ENCODE measurements around the gene PTPDC1. TPM values are rescaled to one million over a fixed set of nuclear protein-coding genes. Genes with fewer than 3 reads are reported as not detected.

Gene PTPDC1
- total RNA-seq, 1 donor from 2014 or later: 4.6 TPM

DNA sequence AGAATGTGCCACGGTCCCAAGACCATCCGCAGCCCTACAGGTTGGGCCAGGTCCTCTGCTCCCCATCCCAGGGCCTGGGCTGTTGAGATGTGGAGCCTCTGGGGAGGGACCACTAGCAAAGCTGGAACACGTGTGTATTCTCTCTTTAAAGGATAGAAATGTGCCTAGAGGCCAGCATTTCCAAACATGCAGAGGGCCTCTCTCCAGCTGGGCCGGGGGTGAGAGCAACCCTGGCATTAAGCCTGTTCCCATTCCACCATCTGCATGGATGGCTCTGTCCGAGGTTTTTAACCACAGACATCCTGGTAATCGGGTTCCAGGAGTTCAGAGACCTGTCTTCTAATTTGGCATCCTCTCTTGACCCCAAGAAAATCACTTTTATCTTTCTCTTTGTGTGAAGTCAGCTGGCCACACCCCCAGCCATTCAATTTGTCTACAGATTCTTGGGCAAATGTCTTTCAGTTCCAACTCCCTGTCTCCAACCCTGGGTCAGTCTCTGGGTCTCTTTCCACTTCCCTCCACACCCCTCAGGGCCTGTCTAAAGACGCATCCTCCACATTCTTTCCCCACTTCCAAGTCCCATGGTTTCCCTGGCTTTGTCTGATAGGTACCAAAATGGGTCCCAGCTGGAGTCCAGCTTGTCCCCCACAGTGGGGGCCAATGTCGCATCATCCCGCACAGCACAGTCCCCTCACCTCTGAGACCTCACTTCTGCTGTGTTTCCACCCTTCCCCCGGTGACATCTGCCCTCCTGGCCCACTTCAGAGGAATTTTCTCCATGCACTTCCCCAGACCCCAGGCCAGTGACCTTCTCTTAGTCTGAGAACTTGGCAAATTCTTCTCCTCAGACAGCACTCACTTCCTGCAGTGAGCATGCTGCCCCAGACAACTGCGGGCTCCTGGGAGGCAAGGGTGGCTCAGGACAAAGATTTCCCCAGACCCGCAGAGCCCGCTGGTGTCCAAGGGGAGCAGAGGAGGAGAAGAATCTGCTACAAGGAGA lies 56.8 kb downstream of the PTPDC1 start:
- no peak for DNase-seq (ENCODE audit: low spot score)

DNA sequence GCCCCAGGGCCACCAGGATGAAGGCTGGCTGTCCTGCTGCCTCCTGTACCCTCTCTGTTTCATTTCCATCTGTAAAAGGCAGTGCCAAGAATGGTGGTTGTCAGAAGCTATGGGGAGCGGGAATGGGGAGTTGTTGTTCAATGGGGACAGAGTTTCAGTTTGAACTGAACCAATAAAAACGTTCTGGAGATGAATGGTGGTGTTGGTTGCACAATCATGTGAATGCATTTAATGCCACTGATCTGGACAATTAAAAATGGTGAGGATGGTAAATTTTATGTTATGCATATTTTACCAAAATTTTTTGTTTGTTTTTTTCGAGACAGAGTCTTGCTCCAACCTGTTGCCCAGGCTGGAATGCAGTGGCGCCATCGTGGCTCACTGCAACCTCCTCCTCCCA lies 58.1 kb downstream of the PTPDC1 start:
- DNase-seq (ENCODE audit: low spot score): no peak

DNA sequence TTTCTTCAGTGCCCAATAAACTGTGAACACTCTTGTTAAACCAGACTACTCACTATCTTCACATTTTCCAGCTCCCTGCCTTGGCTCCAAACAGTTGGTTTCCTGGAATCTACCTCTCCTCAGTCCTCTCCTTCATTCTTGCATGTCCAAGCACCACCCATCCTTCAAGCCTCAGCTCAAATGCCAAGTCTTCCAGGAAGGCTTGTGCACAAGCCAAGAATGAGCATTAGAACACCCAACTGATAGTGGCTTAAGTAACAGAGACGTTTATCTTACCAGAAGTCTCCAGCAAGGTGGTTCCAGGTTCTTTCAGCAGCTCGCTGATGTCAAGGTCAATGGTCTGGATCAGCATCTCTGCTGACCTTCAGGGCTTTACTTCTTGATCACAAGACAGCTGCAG lies 60.1 kb downstream of the PTPDC1 start:
- no peak for DNase-seq (ENCODE audit: low spot score)

DNA sequence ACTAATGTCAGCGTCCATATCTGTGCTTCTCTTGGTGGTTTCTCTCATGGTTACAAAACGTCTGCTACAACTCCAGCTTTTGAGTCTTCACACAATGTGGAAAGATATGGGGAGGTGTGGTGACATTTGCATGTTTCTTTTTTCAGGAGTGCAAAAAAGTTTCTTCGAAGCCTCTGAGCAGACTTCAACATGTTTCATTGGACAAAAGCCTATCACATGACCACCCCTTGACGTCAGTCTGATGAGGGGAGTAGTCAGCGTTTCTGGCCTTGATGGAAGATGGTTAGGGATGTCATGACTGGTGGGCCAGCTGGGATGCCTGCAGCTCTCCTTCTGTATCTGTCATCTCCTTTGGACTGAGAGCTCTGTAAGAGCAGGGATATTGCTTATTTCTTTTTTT lies 61.4 kb downstream of the PTPDC1 start:
- DNase-seq (ENCODE audit: low spot score): no peak

DNA sequence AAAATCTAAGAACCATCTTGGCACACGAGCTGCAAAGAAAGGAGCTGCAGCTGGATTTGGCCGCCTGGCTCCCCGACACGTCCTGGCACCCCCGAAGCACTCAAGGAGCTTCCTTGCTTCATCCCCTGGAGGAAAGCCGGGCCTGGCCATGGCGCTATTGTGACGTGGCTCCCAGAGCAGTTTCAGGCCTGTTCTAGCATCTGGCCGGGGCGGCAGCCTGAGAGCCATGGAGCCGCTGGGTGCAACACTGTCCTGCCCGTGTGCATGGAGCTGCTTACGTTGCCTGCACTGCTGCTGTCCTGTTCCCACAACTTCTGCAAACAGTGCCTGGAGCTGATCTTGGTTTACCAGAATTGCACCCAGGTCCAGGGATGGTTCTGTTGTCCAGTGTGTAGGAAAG lies 63.5 kb downstream of the PTPDC1 start:
- no peak for DNase-seq (ENCODE audit: low spot score)

DNA sequence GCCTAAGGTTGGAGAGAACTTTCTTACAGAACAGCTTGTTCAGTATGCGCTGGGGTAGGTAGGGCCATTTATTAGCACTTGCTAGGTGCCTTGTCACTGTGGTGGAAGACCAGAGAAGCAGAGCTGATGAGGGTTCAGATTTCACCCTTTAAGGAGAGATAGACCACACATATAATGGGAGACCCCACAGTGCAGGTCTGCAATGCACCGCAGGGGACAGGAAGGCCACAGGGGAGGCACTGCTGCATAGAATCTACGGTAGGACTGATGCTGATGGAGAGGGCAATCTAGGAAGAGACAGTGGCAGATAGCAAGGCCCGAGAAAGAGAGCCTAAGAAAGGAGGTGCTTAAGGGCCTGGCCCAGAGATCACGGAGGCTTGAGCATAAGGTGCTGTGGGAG lies 64.2 kb downstream of the PTPDC1 start:
- no peak for DNase-seq (ENCODE audit: low spot score)

DNA sequence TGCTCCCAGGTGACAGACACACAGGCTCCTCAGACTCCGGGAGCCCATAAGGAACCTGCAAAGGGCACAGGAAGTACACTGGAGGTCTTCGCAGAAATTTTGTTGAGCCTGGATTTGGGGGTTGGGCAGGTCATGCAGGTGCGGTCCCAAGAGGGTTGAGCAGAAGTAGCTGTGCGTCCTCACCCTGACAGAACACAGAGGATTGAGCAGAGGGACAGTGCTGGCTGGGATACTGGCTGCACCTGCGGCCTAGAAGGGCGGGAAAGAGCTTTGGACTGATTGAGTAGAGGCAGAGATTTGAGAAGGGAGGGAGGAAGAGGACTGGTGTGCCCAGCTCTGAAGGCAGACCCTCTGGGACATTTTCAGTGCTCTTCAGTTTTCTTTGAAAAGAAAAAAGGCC lies 65.4 kb downstream of the PTPDC1 start:
- no peak for DNase-seq (ENCODE audit: low spot score)

DNA sequence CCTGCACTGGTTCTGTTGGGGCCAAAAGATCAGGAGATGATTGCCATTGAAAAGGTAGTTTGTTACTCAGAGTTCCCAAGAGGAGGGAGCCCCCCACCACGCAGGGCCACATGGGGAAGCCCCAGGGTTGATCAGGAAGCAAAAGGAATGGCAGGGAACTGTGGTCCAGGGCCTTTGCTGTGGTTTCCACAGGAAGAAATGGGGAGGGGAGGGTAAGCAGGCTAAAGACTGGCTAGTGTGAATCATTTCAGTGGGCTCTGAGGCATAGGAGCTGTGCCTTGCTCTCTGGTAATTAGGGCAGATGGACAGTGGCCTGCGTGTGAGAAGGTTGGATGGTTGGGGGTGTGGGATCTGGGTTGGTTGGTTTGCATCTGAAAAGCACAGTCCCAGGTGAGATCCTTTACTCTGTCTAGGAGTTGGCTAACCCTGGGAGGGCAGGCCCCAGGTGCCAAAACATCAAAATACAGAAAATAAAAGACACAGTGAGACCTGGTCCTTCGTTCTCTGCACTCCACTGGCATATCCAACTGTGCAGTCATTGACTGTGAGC lies 66.1 kb downstream of the PTPDC1 start:
- no peak for DNase-seq (ENCODE audit: low spot score)

DNA sequence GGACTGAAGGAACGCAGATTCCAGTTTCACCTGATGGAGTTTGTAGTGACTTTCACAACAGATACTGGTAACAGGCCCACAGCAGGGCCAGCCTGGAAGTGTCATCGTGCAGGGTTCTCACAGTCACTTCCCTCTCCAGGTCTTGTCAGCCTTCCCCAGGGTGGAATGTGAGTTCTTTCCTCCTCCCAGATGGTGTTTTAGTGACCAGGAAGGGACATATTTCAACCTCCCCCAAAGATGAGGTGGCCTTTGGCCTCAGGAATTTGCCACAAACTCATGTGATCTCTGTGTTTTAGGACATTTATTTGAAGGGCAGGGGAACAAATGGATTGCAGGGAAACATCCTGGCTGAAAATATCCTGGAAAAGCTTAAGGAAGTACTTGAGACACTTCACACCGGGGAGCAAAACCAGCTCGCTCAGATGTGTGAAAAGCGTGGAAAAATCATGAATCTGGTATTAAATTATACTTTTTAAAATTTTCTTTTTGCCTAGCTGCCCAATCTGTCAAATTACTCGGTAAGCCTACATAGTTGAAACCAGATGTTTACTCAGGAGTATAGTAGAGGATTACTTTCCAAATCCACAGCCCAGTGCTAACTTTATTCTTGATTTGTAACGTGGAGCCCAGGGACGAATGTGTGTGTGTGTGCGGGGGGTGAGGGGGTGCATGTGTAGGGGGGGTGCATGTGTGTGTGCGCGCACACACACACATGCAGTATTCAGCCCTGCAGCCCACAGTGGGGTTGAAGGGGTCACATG lies 66.8 kb downstream of the PTPDC1 start:
- no peak for DNase-seq (ENCODE audit: low spot score)

DNA sequence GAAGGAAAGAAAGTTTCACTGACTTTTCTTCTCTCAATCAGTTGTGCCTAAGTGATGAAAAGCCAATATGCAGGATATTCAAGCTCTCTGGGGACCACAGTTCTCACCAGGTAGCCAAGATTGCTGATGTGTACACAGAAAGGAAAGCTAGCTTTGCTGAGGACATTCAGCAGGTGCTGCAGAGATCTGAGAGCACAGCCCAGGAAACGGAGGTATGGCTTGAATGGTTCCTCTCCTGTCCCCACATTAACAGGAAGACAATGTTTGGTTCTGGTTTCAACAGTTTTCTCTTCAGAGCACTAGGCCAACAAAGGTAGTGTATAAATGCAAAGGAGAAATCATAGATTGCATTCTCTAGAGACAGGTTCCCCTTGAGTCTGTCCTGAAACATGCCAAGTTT lies 69.6 kb downstream of the PTPDC1 start:
- no peak for DNase-seq (ENCODE audit: low spot score)

DNA sequence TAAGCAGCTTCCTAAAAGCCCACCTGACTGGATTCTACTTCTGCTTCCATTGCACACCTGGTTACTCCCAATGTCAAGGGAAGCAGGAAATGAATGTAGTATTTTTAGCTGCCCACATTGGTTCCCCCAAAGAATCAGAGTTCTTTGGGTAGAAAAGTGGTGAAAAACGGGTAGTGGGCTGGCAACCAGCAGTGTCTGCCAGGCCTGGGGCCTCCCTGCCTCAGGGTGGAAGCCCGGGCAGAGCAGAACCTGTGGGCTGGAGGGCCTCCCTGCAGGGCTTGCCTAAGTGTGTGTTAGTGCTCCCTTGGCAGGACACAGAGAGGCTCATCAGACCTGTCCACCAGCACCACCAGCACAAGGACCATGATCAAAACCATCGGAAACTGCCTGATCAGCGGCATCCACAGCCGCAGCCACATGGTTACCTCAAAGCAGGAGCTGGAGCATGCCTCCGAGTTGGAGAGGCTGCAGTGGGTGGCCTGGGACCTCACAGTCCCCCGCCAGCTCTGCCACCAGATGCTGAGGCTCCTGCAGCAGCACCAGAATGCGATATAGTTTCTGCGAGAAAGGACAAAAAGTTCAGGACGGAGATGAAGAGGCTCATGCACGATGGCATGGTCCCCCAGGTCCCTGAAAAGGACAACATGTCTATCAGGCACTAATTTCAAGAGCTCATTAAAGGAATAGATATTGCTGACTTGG lies 72.2 kb downstream of the PTPDC1 start:
- no peak for DNase-seq (ENCODE audit: low spot score)

DNA sequence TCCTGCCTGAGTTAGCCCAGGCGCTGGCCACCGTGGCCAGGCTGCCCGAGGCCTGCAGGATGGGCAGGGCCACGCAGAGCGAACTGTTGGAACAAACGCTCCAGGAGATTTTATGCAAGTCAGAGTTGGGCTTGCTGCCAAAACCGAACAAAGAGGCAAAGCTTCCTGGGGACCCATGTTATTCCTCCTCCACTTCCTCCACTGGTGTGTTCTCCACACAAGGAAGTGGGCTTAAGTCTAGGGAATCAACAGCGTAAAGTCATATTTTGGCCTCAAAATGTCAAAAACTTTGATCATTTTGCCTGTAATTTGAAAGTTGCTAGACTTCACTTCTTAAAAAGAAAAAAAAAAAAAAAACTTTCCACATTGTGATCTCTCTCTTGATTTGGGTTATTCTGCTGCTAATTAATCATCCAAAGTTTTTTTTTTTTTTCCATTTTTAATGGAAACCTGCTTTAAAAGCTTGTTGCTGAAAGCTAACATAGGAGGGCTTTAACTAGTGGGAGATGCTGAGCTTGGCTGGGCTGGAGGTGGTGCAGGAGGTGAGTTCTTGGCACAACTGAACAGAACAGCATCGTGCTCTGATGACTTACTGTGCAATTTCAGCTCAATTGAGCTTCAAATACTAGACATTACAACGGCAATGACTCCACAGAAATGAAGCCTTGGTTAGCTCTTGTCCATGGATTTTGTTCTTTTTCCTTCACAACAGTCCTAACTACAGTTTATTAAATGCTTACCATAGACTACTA lies 73.0 kb downstream of the PTPDC1 start:
- DNase-seq (ENCODE audit: low spot score): peak; percentile 85

Other genes with a start within 250 kb of the PTPDC1 start
- 2.9 TPM for gene BARX1, start 129.1 kb upstream of the PTPDC1 start, total RNA-seq
- gene ZNF169, start 174.8 kb downstream of the PTPDC1 start, total RNA-seq: 6.0 TPM
- not detected for gene NUTM2F, start 244.2 kb downstream of the PTPDC1 start, total RNA-seq